NCI-H187 (cell line): ENCODE data around the gene KLHDC9.

ENCODE experiments used
- DNase-seq, 2 experiments: peaks; one replicate each; lab custom pipeline; 2025; lab: John Stamatoyannopoulos, UW

KLHDC9 gene

DNA sequence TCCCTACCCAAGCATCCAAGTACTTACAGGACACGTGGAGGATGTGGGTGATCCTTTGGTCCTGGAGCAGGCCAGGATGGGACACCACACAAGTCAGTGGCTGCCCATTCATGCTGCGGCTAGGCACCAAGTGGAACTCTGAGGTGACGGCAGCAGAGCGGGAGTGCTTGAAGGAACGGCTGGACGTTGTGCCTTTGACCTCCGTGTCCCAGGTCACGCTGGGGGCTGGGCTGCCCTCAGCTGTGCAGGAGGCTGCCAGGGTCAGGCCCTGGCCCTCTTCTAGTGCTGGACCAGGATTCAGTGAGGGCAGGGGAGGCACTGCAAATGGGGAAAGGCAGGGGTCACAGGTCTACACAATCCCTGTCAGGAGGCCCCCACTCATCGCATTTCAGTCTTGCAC, 20.7 kb upstream of the KLHDC9 start:
- no peak for DNase-seq

DNA sequence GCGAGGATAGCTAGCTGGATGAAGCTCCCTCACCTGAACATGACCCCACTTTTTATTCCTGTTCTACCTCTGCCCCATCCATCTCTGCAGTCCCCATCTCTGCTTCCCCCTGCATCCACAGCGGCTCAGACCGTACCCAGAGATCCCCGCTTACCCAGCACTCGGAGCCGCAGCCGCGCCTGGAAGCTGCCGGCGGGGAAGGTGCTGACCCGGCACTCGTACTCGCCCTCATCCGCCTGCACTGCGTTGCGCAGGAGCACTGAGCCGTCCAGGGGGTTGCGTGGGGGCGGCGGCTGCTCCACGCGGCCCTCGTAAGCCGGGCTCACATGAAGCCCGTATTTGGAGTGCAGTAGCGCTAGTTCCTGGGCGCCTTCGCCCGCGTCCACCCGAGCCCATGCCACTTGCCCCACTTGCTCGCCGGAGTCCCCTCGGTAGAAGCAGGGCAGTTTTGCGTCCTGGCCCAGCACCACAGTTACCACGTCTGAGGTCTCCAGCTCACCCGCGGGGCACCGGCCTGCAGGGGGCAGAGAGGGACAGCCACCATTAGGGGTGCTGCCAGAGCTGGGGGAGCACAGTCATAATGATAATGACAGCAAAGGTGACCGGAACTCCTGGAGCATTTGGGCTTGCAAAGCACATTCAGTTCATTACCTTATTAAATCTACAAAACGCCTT, 18.6 kb upstream of the KLHDC9 start:
- DNase-seq, result no peak

DNA sequence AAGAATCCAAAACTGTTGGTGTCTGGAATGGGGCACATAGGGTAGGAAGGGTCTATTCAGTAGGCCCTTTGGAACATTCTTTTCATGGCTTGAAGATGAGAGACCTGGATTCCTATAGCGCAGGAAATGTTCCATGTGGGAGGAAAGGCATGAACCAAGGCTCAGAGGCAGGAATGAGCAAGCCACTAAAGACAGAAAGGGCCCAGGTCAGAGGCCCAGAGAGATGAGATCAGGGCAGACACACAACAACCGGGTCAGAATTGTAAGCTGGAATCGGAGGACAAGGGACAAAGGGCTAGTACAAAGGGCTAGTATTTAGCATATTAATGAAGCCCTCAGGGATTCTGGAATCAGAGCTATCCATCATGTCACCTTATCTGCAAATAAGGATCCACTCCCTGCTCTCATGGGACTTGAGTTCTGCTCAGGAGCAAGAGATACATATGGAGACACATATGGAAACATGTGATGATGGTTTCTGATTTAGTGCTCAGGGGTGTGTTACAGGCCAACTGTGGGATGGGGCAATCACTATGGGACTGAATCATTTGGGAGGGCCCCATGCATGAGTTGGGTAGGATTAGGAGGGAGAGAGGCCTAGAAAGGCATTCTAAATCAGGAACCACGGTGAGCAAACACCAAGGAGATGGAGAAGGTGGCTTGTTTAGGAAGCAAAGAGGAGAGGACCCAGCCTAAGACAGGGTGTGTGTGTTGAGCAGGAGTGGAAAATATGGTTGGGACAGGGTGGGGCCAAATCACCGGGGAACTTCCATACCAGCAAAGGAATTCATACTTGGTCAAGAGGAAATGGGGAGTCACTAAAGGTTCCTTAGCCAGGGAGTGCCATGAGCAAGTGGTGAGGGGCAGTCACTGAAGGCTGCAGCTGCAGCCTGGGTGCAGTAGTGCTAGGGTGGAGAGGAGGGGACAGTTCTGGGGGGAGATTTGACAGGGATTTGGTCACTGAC, 17.4 kb upstream of the KLHDC9 start:
- DNase-seq, result no peak

DNA sequence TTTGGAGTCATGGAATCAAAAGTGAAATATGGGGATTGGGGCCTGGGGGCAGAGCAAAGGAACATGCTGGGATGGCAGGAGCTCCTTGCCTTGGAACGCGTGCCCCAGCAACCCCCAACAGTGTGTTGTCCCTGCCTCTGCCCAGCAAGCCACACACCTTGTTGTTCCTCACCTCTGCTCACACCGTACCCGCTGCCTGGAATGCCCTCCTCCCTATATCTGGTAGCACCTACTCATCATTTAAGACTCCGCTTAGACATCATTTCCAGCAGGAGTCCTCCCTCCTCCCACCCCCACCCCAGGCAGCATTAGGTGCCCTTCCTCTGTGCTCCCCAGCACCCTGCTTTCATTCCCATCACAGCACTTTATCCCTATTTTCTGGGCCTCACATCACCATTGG, 16.6 kb upstream of the KLHDC9 start:
- no peak for DNase-seq

DNA sequence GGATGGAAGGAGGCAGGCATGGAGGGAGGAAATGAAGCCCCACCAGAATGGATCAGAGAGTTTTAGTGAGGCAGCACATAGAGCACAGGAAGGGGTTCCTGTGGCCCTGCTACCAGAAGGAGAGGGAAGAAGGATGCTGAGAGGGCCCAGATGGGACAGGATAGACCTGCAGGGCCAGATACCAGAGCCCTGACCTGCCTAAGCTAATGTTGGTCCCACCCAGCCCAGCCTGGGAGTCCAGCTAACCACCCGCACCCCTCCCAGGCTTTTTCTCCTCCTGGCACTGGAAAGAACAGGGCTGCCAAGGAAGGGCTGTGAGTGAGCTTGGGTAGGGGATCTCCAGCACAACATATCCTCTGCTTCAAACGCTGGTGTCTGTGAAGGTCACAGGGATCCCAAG, 15.7 kb upstream of the KLHDC9 start:
- no peak for DNase-seq

DNA sequence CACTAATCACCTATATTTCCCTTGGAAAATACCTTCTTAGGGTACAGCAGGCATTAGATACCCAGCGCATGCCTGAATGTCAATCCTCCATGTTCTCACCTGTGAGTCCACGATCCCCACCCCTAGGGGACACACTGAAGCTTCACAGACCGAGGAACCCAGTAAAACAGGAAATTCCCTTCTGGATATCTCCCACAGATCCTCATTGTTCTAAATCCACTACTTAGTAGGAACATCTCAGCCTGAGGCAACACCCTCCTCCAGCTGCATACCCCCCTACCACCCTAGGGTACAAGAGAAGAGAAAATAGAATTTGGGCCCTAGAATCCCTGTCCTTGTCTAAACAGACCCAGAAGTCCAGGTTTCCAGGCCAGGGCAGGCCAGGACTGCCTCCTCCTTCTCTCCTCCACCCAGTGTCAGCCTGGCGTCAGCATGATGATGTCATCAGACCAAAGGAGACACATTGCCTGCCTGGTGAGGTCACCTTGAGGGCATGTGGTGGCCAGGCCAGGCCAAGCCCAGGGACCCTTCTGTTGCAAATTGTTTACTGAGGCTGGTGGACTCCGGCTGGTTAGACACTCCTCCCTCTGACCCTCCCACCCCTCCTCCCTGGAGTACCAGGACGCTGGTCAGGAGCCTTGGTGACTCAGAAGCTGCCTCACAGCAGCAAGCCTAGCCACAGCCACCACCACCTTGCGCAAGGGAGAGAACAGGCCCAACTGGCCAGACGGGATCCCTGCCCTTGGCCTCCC, 15.0 kb upstream of the KLHDC9 start:
- no peak for DNase-seq

DNA sequence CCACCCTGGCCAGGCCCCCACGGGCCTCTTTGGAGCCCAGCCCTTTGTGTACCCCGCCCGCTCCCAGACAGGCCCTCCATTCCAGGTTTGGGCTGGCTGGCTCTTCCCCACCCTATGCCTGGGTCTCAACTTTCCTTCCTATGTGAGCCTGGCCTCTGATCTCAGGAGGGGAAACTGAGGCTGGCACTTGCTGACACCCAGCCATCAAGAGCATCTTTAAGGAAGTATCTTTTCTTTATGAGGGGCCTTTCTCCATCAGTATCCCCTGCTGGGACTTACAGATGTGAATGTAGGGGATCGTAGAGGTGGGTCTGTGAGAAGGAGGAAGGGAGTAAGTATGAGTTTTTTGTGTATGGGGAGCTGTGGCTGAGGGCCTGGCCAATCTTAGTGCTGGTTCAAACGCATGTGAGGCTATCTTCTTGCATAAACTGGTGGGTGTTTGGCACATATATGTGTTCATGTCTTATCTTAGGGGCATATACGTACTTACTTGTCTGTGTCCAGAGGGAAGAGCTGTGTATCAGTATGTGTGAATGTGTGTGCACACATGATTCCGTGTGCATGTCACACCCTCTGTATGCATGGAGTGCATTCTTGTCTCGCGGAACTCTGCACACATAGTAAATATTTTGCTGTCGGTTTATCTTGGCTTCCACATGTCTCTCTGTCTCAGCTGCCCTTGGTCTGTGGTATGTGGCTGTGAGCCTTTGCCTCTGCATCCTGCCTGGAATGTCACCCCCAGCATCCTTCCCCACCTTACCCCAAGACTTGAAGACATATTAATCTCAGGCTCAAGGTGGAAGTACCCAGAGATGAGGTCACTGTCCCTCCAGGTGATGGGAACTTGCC, 14.2 kb upstream of the KLHDC9 start:
- DNase-seq, result no peak

DNA sequence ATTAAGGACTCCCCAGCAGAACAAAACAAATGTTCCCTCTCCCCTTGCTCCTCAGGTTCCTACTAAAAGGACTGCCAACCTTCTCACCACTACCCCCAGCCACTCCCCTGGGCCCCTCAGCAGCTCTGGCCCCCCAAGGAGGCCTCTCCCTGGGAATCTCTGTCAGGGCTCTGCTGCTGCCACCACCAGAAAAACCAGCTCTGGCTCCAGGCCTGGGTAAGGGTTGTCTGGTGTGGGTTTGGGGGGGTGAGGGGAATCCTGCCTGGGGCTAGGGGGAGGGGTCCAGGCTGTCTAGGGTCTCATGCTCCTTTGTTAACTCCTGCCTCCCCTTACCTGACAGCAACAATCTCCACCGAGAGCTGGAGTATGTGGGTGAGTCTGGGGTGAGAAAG, 13.6 kb upstream of the KLHDC9 start:
- DNase-seq, result no peak

DNA sequence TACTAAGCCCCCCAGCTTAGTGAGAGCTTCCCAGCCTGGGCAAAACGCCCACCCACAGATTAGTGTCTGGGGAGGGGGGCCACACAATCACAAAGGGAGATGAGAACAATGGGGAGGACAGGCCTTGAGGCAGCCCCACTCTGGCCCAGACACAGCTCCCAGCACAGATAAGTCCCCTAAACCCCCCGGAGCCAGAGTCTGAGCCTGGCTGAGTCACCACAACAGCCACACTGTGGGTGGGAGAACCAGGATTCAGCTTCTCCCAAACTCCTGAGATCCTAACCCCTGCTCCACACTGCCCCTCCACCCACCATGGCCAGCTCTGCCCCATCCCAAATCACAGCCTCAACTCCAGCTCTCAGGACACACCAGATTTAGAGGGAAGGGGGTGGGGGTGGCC, 13.0 kb upstream of the KLHDC9 start:
- DNase-seq, result no peak

DNA sequence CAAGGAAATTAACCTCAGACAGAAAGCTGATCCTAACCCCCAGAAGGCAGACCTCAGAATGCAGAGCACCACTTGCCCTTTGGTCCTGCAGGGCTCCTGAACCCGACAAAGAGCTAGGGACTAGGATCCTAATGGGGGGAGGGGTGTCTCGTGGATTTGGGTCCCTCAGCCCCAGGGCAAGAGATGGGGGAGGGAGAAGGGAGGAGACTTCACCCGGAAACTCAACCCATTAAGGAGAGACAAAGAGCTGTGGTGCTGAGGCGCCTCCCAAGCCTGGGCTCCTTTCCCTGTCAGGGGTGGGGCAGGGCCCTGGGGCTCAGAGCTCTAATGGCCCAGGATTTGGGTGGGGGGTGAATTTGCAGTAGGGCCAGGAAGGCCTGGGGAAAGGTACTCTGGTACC, 11.7 kb upstream of the KLHDC9 start:
- DNase-seq, result no peak

DNA sequence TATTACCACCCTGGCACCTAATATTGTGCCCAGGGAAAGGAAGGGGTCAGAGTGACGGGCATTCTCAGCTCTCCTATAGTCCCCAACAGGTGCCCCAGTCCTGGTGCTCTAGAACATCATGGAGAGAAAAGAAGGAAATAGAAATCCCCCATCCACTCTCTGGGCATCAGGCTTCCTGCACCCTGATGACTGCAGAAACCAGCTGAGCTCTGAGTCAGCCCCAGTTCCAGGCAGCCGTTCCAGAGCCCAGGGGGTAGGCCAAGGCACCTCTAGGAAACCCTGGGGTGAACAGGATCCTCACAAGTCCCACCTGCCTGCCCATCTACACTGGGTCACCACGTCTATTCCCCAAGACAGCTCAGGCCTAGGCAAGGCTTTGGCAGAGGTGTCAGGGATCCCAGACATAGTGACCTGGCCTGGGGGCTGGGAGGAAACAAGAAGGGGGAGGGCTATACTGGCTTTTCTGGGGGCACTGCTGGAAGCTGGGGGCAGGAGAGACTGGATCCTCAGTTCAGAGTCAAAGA, 9.5 kb upstream of the KLHDC9 start:
- DNase-seq, result no peak

DNA sequence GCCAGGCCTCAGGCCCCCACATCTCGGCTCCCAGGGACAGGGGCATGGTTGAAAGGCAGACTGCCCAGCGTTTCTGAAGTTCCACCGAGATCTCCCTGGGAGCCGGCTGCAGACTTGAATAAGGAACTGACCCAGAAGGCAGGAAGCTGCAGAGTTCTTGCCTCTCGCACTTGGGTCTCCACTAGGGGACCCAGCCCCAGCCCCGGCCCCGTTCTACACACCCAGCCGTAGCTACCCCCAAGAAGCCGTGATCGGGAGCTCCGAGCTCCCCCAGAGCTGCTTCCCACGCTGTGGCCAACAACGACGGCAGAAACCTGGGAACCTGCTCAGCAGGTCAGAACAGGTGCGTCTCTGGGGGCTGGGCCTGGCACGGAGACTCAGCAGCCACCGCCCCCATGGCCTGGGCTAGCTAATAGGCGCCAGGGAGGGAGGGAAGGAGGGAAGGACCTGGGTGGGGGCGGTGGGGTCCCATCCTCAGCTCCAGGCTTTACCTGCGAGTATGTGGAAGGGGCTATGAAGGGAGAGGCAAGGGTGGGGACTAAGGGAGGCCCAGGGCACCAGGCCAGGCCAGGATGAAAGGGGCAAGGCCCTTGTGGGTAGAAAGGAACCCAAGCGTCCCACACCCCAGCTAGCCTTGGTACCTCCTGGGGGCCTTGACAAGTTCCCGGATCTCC, 8.8 kb upstream of the KLHDC9 start, which contains the start of gene NECTIN4:
Gene NECTIN4 (minus strand): TSS at position 308 of the 674 bp plus-strand sequence. CDS start 262 bp downstream, at position 46.
- no peak for DNase-seq

DNA sequence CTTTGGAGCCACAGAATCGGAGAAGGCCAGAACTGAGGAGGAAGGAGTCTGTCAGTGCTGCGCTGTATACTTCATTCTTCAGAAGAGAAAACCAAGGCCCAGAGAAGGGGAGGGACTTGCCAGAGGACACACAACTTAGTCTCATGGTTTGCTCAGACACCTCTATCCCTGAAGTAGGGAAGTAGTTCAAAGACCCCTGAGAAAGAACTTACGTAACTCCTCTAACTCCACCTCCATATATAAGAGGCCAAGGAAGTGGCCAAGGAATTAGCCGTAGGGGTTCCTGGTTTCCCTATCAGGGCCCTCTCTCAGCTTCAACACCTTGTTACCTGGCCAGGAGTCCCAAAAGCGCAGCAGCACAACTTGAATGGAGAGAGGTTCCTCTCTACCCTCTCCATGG, 8.2 kb upstream of the KLHDC9 start:
- DNase-seq, result no peak

DNA sequence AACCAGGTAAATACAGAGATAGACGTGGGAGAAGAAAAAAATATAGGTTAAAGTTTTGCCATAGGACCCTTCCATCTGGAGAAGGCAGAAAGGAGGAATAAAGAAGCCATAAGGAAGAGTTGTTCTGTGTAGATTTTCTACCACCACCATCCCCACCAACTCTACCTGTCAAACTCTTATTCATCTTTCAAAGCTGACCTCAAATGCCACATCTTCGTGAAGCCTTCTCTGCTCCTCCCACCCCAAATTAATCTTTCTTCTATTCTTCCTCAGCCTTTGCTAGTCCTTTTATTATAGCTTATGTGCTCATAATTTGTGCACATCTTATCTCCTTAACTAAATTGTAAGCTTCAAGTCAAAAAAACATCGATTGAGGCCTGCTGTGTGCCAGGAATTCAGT, 7.5 kb upstream of the KLHDC9 start:
- no peak for DNase-seq

DNA sequence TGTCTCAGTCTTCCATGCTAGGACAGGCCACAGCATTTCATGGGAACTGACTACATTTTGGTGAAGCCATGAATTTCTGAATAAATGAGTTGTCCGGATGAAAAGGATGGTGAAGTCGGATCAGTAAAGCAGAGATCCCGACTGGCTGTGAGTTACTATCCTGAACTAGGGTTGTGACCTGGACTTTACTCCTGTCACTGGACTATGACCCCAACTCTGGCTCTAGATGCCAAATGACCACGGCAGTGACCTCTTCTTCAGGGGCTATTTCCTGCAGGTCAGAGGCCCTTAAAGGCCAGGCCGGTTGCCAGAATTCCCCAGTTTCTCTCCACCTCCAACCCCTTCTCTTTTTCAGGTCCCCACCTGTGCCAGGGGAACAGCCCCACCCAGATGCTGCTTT, 7.1 kb upstream of the KLHDC9 start:
- no peak for DNase-seq

DNA sequence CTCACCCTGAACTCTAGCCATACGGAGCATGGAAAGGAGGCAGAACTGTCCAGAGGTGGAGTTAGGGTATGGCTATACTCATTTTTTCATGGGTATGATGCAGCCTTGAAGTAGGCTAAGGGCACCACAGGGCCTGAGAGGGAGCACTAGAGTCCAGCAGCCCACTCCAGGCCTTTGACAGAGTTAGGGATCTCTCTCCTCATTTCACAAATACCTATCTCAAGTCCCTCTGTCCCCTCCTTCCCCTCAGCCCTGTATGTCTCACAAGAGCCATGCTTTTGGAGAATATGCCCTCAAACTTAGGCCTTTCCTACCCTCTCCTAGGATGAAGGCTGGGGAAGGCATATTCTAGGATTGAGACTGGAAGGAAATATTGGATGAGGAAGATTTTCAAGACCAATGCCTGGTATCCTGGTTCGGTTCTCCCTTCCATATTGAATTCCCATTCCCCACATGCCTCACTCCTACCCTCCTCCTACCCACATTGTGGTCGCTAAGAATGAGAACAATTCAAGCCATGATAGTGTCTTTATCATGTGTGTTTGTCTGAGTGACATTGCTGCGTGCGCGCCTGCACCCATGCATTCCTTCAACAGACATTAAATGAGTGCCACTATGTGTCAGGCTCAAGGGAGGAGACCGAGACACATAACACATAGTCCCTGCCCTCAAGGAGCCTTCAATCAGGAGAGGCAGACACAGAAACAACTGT, 6.2 kb upstream of the KLHDC9 start:
- DNase-seq, result no peak

DNA sequence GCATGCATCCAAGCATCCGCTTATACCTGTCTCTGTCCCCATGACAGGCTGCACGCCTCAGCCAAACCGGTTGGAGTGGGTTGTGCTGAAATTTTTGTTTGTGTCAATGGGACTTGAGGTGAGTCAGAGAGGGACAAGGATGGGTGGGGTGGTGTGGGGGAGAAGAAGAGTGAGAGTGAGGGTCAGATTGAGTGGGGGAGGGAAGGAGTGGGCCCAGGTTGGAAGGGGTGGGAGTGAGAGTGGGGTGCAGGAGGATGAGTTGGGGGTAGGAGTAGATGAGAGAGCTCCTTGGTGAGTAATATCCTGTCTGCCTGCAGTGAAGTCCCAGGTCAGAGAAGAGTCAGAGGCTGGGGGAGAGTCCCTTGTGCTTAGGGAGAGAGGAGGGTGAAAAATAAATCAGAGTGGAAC, 5.5 kb upstream of the KLHDC9 start:
- DNase-seq, result no peak

DNA sequence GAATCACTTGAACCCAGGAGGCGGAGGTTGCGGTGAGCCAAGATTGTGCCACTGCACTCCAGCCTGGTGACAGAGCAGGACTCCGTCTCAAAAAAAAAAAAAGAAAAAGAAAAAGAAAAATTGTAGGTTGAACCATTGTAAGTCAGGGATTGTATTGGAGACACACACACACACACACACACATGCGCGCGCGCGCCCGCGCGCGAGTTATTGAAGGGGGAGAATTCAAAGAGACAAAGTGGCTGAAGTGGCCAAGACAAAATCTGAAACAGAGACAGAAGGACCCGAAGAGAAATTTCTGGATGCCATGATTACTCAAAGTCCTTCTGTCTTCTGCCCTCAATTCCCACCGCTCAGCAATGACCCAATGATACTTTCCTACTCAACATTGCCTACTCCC, 3.7 kb upstream of the KLHDC9 start:
- DNase-seq, result no peak

DNA sequence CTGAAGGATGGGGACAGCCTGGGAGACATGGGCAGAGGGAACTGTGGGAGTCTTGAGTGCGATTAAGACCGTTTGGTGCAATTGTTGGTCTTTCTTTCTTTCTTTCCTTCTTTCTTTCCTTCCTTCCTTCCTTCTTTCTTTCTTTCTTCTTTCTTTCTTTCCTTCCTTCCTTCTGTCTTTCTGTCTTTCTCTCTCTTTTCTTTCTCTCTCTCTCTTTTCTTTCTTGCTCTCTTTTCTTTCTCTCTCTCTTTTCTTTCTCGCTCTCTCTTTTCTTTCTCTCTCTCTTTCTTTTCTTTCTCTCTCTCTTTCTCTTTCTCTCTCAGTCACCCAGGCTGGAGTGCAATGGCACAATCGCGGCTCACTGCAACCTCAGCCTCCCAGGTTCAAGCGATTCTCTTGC, 2.9 kb upstream of the KLHDC9 start:
- DNase-seq, result no peak

DNA sequence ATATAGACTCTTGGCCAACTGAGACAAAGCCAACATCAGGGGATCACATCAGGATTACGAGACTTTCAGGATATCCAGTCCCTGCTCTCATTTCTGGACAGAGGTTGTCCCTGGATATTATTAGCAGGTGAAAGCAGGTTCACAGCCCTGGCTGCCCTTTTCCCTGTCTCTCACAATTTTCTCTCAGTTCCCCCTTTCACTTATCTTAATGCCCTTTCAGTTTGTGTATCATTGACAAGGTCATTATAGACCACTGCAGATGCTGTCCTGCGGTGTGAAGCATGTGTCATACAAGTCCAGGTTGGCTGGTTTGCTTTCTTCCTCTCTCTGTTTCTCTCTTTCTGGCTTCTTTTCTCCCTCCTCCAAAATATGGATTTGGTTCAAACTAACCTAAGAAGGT, 2.1 kb upstream of the KLHDC9 start:
- no peak for DNase-seq
